ENCODE measurements around the gene ATF2. TPM values are rescaled to one million over a fixed set of nuclear protein-coding genes. Genes with fewer than 3 reads are reported as not detected.

ATF2 gene
- total and polyA plus RNA-seq, 9 of the 15 experiments (the other 6 are each of a cell fraction or from before 2014, with no cell fraction given) = 24.2 to 111 (median 45.9) TPM

- TF ChIP-seq REST (IDR thresholded peaks at IDR 0.05; ENCODE audit: borderline replicate concordance) (peak; percentile 55), REST (CRISPR knock-in tag; IDR thresholded peaks at IDR 0.05; ENCODE audit: low read depth) (no peak), ZFX (CRISPR knock-in tag; IDR thresholded peaks at IDR 0.05) (no peak), STAT6 (CRISPR knock-in tag; IDR thresholded peaks at IDR 0.05) (no peak), ZNF507 (tag; conservative IDR thresholded peaks at IDR 0.05) (no peak), SP2 (IDR thresholded peaks at IDR 0.05; ENCODE audit: extremely low read depth, low read depth, low read length, poor library complexity, severe bottlenecking) (no peak), CHD2 (IDR thresholded peaks at IDR 0.05; ENCODE audit: low read depth, low read length) (no peak), ZZZ3 (IDR thresholded peaks at IDR 0.05) (no peak), MLLT1 (IDR thresholded peaks at IDR 0.05) (no peak), YBX1 (IDR thresholded peaks at IDR 0.05) (no peak), CREB3L1 (IDR thresholded peaks at IDR 0.05; ENCODE audit: borderline replicate concordance, low read depth) (no peak), ZBTB7A (IDR thresholded peaks at IDR 0.05; ENCODE audit: borderline replicate concordance, control insufficient read depth, low read depth, low read length) (no peak), KDM1A (IDR thresholded peaks at IDR 0.05) (0 out of 4 replicates have a peak, but pooled peaks of 1 of the 2 experiments have one; percentile 8), WHSC1 (IDR thresholded peaks at IDR 0.05; ENCODE audit: low read length) (no peak), TEAD4 (IDR thresholded peaks at IDR 0.05; ENCODE audit: low read length) (no peak), TEAD4 (CRISPR knock-in tag; IDR thresholded peaks at IDR 0.05; ENCODE audit: borderline replicate concordance) (no peak)
Measured at GRCh38 chr2:175111200-175111657, 56.8 kb downstream of the ATF2 start (continued).
